Ascending aorta (tissue), 2 donors: Measurements from ENCODE around the gene CASP2. TPM values are rescaled to one million over a fixed set of nuclear protein-coding genes. Genes with fewer than 3 reads are reported as not detected.

Experiments
- DNase-seq, 2 donors: peaks; one replicate each; pipeline ENCODE4 v3.0.0-alpha.2; 2019; ENCODE audit warnings: low spot score in 2 of 2
- H3K27ac ChIP-seq, 2 donors: fragments of 200-600 bp; sonication (generic); one replicate each; pipeline ENCODE4 v1.5.1; 2016 to 2017; ENCODE audit warnings: mild to moderate bottlenecking in 1 of 2
- H3K27me3 ChIP-seq: fragments of 200-600 bp; sonication (generic); one replicate; pipeline ENCODE4 v1.5.1; 2017
- H3K36me3 ChIP-seq, 2 donors: fragments of 200-600 bp; sonication (generic); one replicate each; pipeline ENCODE4 v1.5.1; 2016
- H3K4me1 ChIP-seq, 2 donors: fragments of 200-600 bp; sonication (generic); one replicate each; pipeline ENCODE4 v1.5.1; 2016 to 2017; ENCODE audit warnings: mild to moderate bottlenecking in 1 of 2
- H3K4me3 ChIP-seq, 2 donors: fragments of 200-600 bp; sonication (generic); one replicate each; pipeline ENCODE4 v1.5.1; 2016 to 2017; ENCODE audit warnings: mild to moderate bottlenecking in 1 of 2
- H3K9me3 ChIP-seq, 2 donors: fragments of 200-600 bp; sonication (generic); one replicate each; pipeline ENCODE4 v1.5.1; 2016
- intact Hi-C: fragments of 100-400 bp; cut with DNase I; formaldehyde crosslinking; loops from one replicate; pipeline ENCODE4 v1.15.1; 2023
- total RNA-seq: library from RNA; depleted of rRNA; stranded (reverse); fragments of >200 nt; gene quantifications from one replicate; pipeline ENCODE4 v1.1.0, GENCODE V29; 2016
- TF ChIP-seq, protein P1 (sequence below), 3 experiments: fragments of 200-600 bp in 2 of 3; fragments of 450-650 bp in 1 of 3; sonication (generic) in 2 of 3; IDR thresholded peaks; one replicate each; pipeline ENCODE4 v1.5.1; 2016 to 2019; ENCODE audit warnings: antibody characterized with exemption in 3 of 3, mild to moderate bottlenecking in 1 of 3, moderate library complexity in 1 of 3

CASP2 gene
- total RNA-seq, 1 donor from 2014 or later: 13.7 TPM

- Histone ChIP-seq H3K27ac (no peak overlapping the region), H3K9me3 (no peaks in the 10 kb centered on the region), H3K36me3 (no peaks in the 10 kb centered on the region), H3K27me3 (no peaks in the 10 kb centered on the region), H3K4me1 (no peaks in the 10 kb centered on the region), H3K4me3 (no peak overlapping the region)
- intact Hi-C loops: no loop called here
- DNase-seq: no peak
- TF ChIP-seq, protein P1, sequence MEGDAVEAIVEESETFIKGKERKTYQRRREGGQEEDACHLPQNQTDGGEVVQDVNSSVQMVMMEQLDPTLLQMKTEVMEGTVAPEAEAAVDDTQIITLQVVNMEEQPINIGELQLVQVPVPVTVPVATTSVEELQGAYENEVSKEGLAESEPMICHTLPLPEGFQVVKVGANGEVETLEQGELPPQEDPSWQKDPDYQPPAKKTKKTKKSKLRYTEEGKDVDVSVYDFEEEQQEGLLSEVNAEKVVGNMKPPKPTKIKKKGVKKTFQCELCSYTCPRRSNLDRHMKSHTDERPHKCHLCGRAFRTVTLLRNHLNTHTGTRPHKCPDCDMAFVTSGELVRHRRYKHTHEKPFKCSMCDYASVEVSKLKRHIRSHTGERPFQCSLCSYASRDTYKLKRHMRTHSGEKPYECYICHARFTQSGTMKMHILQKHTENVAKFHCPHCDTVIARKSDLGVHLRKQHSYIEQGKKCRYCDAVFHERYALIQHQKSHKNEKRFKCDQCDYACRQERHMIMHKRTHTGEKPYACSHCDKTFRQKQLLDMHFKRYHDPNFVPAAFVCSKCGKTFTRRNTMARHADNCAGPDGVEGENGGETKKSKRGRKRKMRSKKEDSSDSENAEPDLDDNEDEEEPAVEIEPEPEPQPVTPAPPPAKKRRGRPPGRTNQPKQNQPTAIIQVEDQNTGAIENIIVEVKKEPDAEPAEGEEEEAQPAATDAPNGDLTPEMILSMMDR (IDR thresholded peaks at IDR 0.05): no peak
Measured at GRCh38 chr7:143250822-143251221, 37.3 kb upstream of the CASP2 start.

- no peak for DNase-seq
- Histone ChIP-seq H3K36me3 (no peaks in the 10 kb centered on the region), H3K9me3 (no peaks in the 10 kb centered on the region)
Measured at GRCh38 chr7:143252006-143252405, 36.1 kb upstream of the CASP2 start.

GRCh38 chr7:143255564-143255963 lies 32.6 kb upstream of the CASP2 start:
- Histone ChIP-seq H3K9me3 (no peaks in the 10 kb centered on the region), H3K4me3 (no peak overlapping the region), H3K4me1 (no peaks in the 10 kb centered on the region), H3K36me3 (no peaks in the 10 kb centered on the region), H3K27me3 (no peaks in the 10 kb centered on the region), H3K27ac (no peak overlapping the region)
- DNase-seq: no peak
- TF ChIP-seq, protein P1 (IDR thresholded peaks at IDR 0.05): no peak
- intact Hi-C loops: no loop called here

More at GRCh38 chr7:143252006-143252405, 36.1 kb upstream of the CASP2 start:
- Histone ChIP-seq H3K4me1 (no peaks in the 10 kb centered on the region), H3K27ac (no peak overlapping the region), H3K4me3 (no peak overlapping the region), H3K27me3 (no peaks in the 10 kb centered on the region)
- TF ChIP-seq, protein P1 (IDR thresholded peaks at IDR 0.05): no peak
- intact Hi-C loops: no loop called here

- intact Hi-C loops: no loop called here
- no peaks in the 10 kb centered on the region for H3K4me1 ChIP-seq
- H3K27me3 ChIP-seq: no peaks in the 10 kb centered on the region
- H3K27ac ChIP-seq: no peak overlapping the region
- H3K4me3 ChIP-seq: no peak overlapping the region
- TF ChIP-seq, protein P1 (IDR thresholded peaks at IDR 0.05): no peak
- H3K9me3 ChIP-seq: no peaks in the 10 kb centered on the region
- no peaks in the 10 kb centered on the region for H3K36me3 ChIP-seq
- no peak for DNase-seq
Measured at GRCh38 chr7:143256325-143256724, 31.8 kb upstream of the CASP2 start.

- Histone ChIP-seq H3K36me3 (no peaks in the 10 kb centered on the region), H3K9me3 (no peaks in the 10 kb centered on the region), H3K27ac (no peak overlapping the region), H3K4me3 (no peak overlapping the region), H3K4me1 (no peaks in the 10 kb centered on the region), H3K27me3 (no peaks in the 10 kb centered on the region)
- intact Hi-C loops: no loop called here
- no peak for DNase-seq
- TF ChIP-seq, protein P1 (IDR thresholded peaks at IDR 0.05): no peak
Measured at GRCh38 chr7:143256932-143257331, 31.2 kb upstream of the CASP2 start.

GRCh38 chr7:143257501-143257900 lies 30.6 kb upstream of the CASP2 start:
- intact Hi-C loops: no loop called here
- DNase-seq: no peak

More at GRCh38 chr7:143257501-143257900, 30.6 kb upstream of the CASP2 start:
- Histone ChIP-seq H3K27ac (no peak overlapping the region), H3K9me3 (no peaks in the 10 kb centered on the region), H3K4me1 (no peaks in the 10 kb centered on the region), H3K4me3 (no peak overlapping the region), H3K36me3 (no peaks in the 10 kb centered on the region), H3K27me3 (no peaks in the 10 kb centered on the region)
- TF ChIP-seq, protein P1 (IDR thresholded peaks at IDR 0.05): no peak
